Activated CD4-positive, alpha-beta T cell treated with anti-CD3 and anti-CD28 coated beads, Interleukin-2, amount 10 ng/mL, durations not matched to agents 7 days and 5 days (primary cell): ENCODE results near the gene CCND2. TPM values are rescaled to one million over a fixed set of nuclear protein-coding genes. Genes with fewer than 3 reads are reported as not detected.

Experiments used
- CTCF ChIA-PET: fragments of 350-600 bp; sonication (Branson Sonifier 250); formaldehyde crosslinking; loops from one replicate; lab custom pipeline; 2021; ENCODE audit warnings: antibody characterized with exemption; lab: Charles Lee
- POLR2A ChIA-PET: fragments of 350-600 bp; sonication (Branson Sonifier 250); formaldehyde crosslinking; loops from one replicate; lab custom pipeline; 2021; ENCODE audit warnings: antibody characterized with exemption; lab: Charles Lee
- DNase-seq: peaks from one replicate; pipeline ENCODE4 v3.0.0-alpha.2; 2020
- H3K27ac Mint-ChIP-seq: one replicate; pipeline ENCODE4 v1.8.0; 2021; ENCODE audit warnings: mild to moderate bottlenecking, moderate library complexity, mixed read lengths
- H3K27me3 Mint-ChIP-seq: one replicate; pipeline ENCODE4 v1.8.0; 2021; ENCODE audit warnings: mixed read lengths
- H3K36me3 Mint-ChIP-seq: one replicate; pipeline ENCODE4 v1.8.0; 2021; ENCODE audit warnings: low read depth, mixed read lengths
- H3K4me1 Mint-ChIP-seq: one replicate; pipeline ENCODE4 v1.8.0; 2021; ENCODE audit warnings: mixed read lengths
- H3K4me3 Mint-ChIP-seq: one replicate; pipeline ENCODE4 v1.8.0; 2021; ENCODE audit warnings: mild to moderate bottlenecking, moderate library complexity, mixed read lengths
- H3K9me3 Mint-ChIP-seq: one replicate; pipeline ENCODE4 v1.8.0; 2021; ENCODE audit warnings: mixed read lengths
- total RNA-seq, 2 experiments: library from RNA; stranded (reverse); gene quantifications; one replicate each; pipeline ENCODE4 v1.2.3, GENCODE V29; 2021

The CCND2 gene
- total RNA-seq, result 100 to 1,000 TPM; 290 to 332 TPM

DNA sequence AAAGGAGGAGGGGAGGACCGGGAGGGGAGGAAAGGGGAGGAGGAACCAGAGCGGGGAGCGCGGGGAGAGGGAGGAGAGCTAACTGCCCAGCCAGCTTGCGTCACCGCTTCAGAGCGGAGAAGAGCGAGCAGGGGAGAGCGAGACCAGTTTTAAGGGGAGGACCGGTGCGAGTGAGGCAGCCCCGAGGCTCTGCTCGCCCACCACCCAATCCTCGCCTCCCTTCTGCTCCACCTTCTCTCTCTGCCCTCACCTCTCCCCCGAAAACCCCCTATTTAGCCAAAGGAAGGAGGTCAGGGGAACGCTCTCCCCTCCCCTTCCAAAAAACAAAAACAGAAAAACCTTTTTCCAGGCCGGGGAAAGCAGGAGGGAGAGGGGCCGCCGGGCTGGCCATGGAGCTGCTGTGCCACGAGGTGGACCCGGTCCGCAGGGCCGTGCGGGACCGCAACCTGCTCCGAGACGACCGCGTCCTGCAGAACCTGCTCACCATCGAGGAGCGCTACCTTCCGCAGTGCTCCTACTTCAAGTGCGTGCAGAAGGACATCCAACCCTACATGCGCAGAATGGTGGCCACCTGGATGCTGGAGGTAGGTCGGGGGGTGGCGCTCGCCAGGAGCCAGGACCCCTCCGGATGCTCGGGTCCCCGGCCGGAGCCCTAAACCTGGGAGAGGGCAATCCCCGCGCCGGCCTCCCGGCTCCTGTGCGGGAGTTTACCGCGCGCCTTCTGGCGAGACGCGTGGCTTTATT, at the start of gene CCND2:
Gene CCND2 (plus strand): TSS at position 111 of the 744 bp plus-strand sequence. CDS start 279 bp downstream, at position 390.
- CTCF ChIA-PET, result interaction anchor here (1.0 to 6.2 kb wide), 5 partner anchors 127 to 390 kb away, joined by 3 to 80 read pairs (median 5); no protein-coding TSS in a partner anchor
- Mint-ChIP-seq H3K4me3 (peak within 1 kb of the TSS; percentile 95), H3K36me3 (peaks cover 36% of the 10 kb centered on the region), H3K27ac (peak within 1 kb of the TSS; percentile 99), H3K27me3 (no peaks in the 10 kb centered on the region), H3K9me3 (no peaks in the 10 kb centered on the region), H3K4me1 (peaks cover 32% of the 10 kb centered on the region)
- DNase-seq, result peak; percentile 83
- POLR2A ChIA-PET, result interaction anchor here (0.6 to 1.4 kb wide), 2 partner anchors 131 to 296 kb away, joined by 3 to 6 read pairs; no protein-coding TSS in a partner anchor

DNA sequence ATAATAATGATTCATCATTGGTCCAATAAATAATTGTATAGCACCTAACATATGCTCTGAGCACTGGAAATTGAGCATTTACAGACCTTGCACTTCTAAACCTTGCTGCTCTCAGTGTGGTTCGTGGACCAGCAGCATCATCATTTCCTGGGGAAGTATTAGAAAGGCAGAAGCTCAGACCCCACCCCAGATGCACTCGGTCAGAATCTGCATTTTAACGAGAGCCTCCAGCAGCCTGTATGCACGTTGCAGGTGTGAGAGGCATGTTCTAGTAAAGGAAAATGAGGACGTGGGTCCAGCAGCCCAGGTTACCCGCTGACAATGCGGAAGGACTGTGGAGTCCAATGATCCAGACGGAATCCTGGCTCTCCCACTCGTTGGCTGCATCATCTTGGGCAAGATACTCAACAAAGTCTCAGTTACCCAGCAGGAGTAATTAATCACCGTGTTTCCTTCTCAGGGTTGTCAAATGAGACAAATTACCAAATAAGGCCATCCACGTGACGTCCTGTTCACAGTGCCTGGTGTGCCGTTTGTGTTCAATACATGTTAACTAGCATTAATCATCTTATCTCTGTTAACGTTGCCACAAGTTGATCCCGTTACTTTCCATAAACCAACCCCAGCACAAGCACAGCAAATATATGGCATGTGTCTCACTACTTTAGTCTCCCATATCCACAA, 49.2 kb upstream of the CCND2 start:
- Mint-ChIP-seq H3K9me3 (peaks cover 6% of the 10 kb centered on the region), H3K36me3 (no peaks in the 10 kb centered on the region), H3K27me3 (peaks cover 3% of the 10 kb centered on the region), H3K4me3 (no peak overlapping the region), H3K27ac (no peak overlapping the region), H3K4me1 (peaks cover 11% of the 10 kb centered on the region)
- ChIA-PET POLR2A (no interaction called here), CTCF (interaction anchor here (1.2 kb wide), 2 partner anchors 8 to 9 kb away, joined by 3 to 4 read pairs; no protein-coding TSS in a partner anchor)
- no peak for DNase-seq

- Mint-ChIP-seq H3K4me3 (no peak overlapping the region), H3K27ac (no peak overlapping the region), H3K27me3 (peaks cover 3% of the 10 kb centered on the region), H3K4me1 (peaks cover 11% of the 10 kb centered on the region), H3K9me3 (peaks cover 6% of the 10 kb centered on the region), H3K36me3 (no peaks in the 10 kb centered on the region)
- CTCF ChIA-PET, result interaction anchor here (1.2 kb wide), 1 partner anchor 10 kb away, joined by 3 read pairs; no protein-coding TSS in a partner anchor
- POLR2A ChIA-PET, result no interaction called here
- DNase-seq, result no peak
These were observed 48.0 kb upstream of the CCND2 start for GRCh38 chr12:4225571-4225970.

GRCh38 chr12:4227046-4227445, 46.5 kb upstream of the CCND2 start:
- no peak for DNase-seq
- Mint-ChIP-seq H3K27ac (no peak overlapping the region), H3K36me3 (no peaks in the 10 kb centered on the region), H3K27me3 (peaks cover 3% of the 10 kb centered on the region), H3K4me3 (no peak overlapping the region), H3K4me1 (peaks cover 11% of the 10 kb centered on the region), H3K9me3 (peaks cover 6% of the 10 kb centered on the region)
- POLR2A ChIA-PET, result no interaction called here
- CTCF ChIA-PET, result interaction anchor here (0.9 to 1.1 kb wide), 2 partner anchors 11 to 17 kb away, joined by 3 to 6 read pairs; no protein-coding TSS in a partner anchor

GRCh38 chr12:4228122-4228580, 45.4 kb upstream of the CCND2 start:
- H3K36me3 Mint-ChIP-seq, result no peaks in the 10 kb centered on the region
- H3K9me3 Mint-ChIP-seq, result no peaks in the 10 kb centered on the region
- DNase-seq, result no peak
- H3K27me3 Mint-ChIP-seq, result peaks cover 3% of the 10 kb centered on the region
- H3K27ac Mint-ChIP-seq, result no peak overlapping the region
- CTCF ChIA-PET, result no interaction called here
- POLR2A ChIA-PET, result no interaction called here
- no peak overlapping the region for H3K4me3 Mint-ChIP-seq
- H3K4me1 Mint-ChIP-seq, result peaks cover 11% of the 10 kb centered on the region

- ChIA-PET CTCF (interaction anchor here (1.6 kb wide), 1 partner anchor 26 kb away, joined by 3 read pairs; no protein-coding TSS in a partner anchor), POLR2A (no interaction called here)
- H3K4me1 Mint-ChIP-seq, result no peaks in the 10 kb centered on the region
- H3K4me3 Mint-ChIP-seq, result no peak overlapping the region
- peaks cover 5% of the 10 kb centered on the region for H3K9me3 Mint-ChIP-seq
- no peaks in the 10 kb centered on the region for H3K36me3 Mint-ChIP-seq
- no peak overlapping the region for H3K27ac Mint-ChIP-seq
- H3K27me3 Mint-ChIP-seq, result peaks cover 12% of the 10 kb centered on the region
- DNase-seq, result no peak
These were observed 43.0 kb upstream of the CCND2 start for GRCh38 chr12:4230526-4230925.

GRCh38 chr12:4238577-4238976, 35.0 kb upstream of the CCND2 start:
- ChIA-PET POLR2A (no interaction called here), CTCF (no interaction called here)
- peaks cover 40% of the 10 kb centered on the region for H3K27me3 Mint-ChIP-seq
- no peak for DNase-seq
- H3K4me1 Mint-ChIP-seq, result peaks cover 9% of the 10 kb centered on the region
- no peak overlapping the region for H3K4me3 Mint-ChIP-seq
- peaks cover 33% of the 10 kb centered on the region for H3K9me3 Mint-ChIP-seq
- H3K27ac Mint-ChIP-seq, result no peak overlapping the region
- H3K36me3 Mint-ChIP-seq, result peaks cover 15% of the 10 kb centered on the region

GRCh38 chr12:4239746-4240145, 33.8 kb upstream of the CCND2 start:
- DNase-seq, result no peak
- ChIA-PET POLR2A (no interaction called here), CTCF (interaction anchor here (1.6 kb wide), 1 partner anchor 8 kb away, joined by 3 read pairs; no protein-coding TSS in a partner anchor)
- Mint-ChIP-seq H3K4me1 (peaks cover 11% of the 10 kb centered on the region), H3K27ac (no peak overlapping the region), H3K36me3 (peaks cover 15% of the 10 kb centered on the region), H3K4me3 (no peak overlapping the region), H3K27me3 (peaks cover 36% of the 10 kb centered on the region), H3K9me3 (peaks cover 33% of the 10 kb centered on the region)

GRCh38 chr12:4240161-4240783, 33.3 kb upstream of the CCND2 start:
- Mint-ChIP-seq H3K4me1 (peaks cover 11% of the 10 kb centered on the region), H3K4me3 (no peak overlapping the region), H3K27ac (no peak overlapping the region), H3K36me3 (peaks cover 15% of the 10 kb centered on the region), H3K9me3 (peaks cover 29% of the 10 kb centered on the region), H3K27me3 (peaks cover 31% of the 10 kb centered on the region)
- POLR2A ChIA-PET, result no interaction called here
- DNase-seq, result no peak
- CTCF ChIA-PET, result interaction anchor here (0.6 to 1.6 kb wide), 3 partner anchors 8 to 51 kb away, joined by 3 to 5 read pairs (median 3); no protein-coding TSS in a partner anchor

- H3K9me3 Mint-ChIP-seq, result peaks cover 27% of the 10 kb centered on the region
- no peak overlapping the region for H3K27ac Mint-ChIP-seq
- H3K36me3 Mint-ChIP-seq, result peaks cover 15% of the 10 kb centered on the region
- H3K27me3 Mint-ChIP-seq, result peaks cover 25% of the 10 kb centered on the region
- no peak for DNase-seq
- H3K4me1 Mint-ChIP-seq, result peaks cover 11% of the 10 kb centered on the region
- H3K4me3 Mint-ChIP-seq, result no peak overlapping the region
- POLR2A ChIA-PET, result no interaction called here
- CTCF ChIA-PET, result interaction anchor here (0.9 to 1.6 kb wide), 2 partner anchors 9 to 50 kb away, joined by 3 to 5 read pairs; no protein-coding TSS in a partner anchor
These were observed 32.6 kb upstream of the CCND2 start for GRCh38 chr12:4240981-4241380.

DNA sequence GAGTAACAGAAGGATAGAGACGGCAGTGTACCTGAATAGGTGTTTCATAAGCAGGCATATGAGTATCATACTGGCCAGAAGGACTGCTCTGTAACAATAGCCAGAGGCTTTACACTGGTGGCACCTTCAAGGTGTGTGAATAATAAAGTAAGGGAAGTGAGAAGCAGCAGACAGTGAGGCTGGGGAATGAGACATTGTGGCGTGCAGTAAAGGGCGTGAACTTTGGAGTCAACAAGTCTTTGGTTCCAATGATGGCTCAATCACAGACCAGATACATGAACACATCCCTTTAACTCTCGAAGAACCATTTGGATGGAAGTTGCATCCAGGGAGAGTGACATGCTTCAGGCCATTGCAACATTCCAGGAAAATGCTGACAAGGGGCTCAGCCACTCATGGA, 32.0 kb upstream of the CCND2 start:
- Mint-ChIP-seq H3K27ac (no peak overlapping the region), H3K27me3 (peaks cover 20% of the 10 kb centered on the region), H3K4me3 (no peak overlapping the region), H3K9me3 (peaks cover 27% of the 10 kb centered on the region), H3K36me3 (peaks cover 12% of the 10 kb centered on the region), H3K4me1 (peaks cover 11% of the 10 kb centered on the region)
- ChIA-PET POLR2A (no interaction called here), CTCF (no interaction called here)
- no peak for DNase-seq

- peaks cover 12% of the 10 kb centered on the region for H3K27me3 Mint-ChIP-seq
- ChIA-PET CTCF (interaction anchor here (1.0 kb wide), 1 partner anchor 48 kb away, joined by 4 read pairs; no protein-coding TSS in a partner anchor), POLR2A (no interaction called here)
- peaks cover 21% of the 10 kb centered on the region for H3K9me3 Mint-ChIP-seq
- H3K27ac Mint-ChIP-seq, result no peak overlapping the region
- DNase-seq, result no peak
- peaks cover 11% of the 10 kb centered on the region for H3K4me1 Mint-ChIP-seq
- H3K36me3 Mint-ChIP-seq, result peaks cover 8% of the 10 kb centered on the region
- H3K4me3 Mint-ChIP-seq, result no peak overlapping the region
These were observed 31.0 kb upstream of the CCND2 start for GRCh38 chr12:4242595-4242994.
